ENCODE results near the gene ZFYVE16. TPM values are rescaled to one million over a fixed set of nuclear protein-coding genes. Genes with fewer than 3 reads are reported as not detected.

ZFYVE16 gene
- total and polyA plus RNA-seq, 2 of the 4 experiments (the other 2 are of a cell fraction), result 5.3 to 11.1 TPM

- dilution Hi-C loops (cut with HindIII; ENCODE audit: low sequenced_read_pairs, unreplicated experiment) (no loop called here), in situ Hi-C loops (cut with MboI; ENCODE audit: low sequenced_read_pairs) (no loop called here), intact Hi-C loops (cut with micrococcal nuclease) (loop anchor here (5.0 kb wide), 1 partner anchor 315 kb away; no protein-coding TSS in a partner anchor)
- peaks cover 4% of the 10 kb centered on the region; the same call in 1 of the 2 replicates for H4K20me1 ChIP-seq (ENCODE audit: insufficient read depth, low read length)
- peaks cover 2% of the 10 kb centered on the region; the same call in 1 of the 2 replicates for H3K36me3 ChIP-seq (ENCODE audit: control insufficient read depth, insufficient read depth, low read length)
- ATAC-seq (ENCODE audit: low read depth), result peak; percentile 69
- H3K9me1 ChIP-seq (ENCODE audit: insufficient read depth, low read length), result 0 out of 2 replicates have a peak, but pooled peaks cover 4% of the 10 kb centered on the region
- H3K56ac ChIP-seq (ENCODE audit: extremely low read depth, insufficient read depth, low read length), result peak overlapping the region; percentile 76
- H2AK5ac ChIP-seq (ENCODE audit: low read depth, low read length), result no peak overlapping the region
- ChIA-PET CTCF (interaction anchor here (0.5 to 0.6 kb wide), 3 partner anchors 43 to 69 kb away, joined by 3 to 6 read pairs (median 6); no protein-coding TSS in a partner anchor), POLR2A (ENCODE audit: unreplicated experiment) (no interaction called here)
- H2AK9ac ChIP-seq (replicated peaks; ENCODE audit: low read depth, low read length, poor library complexity), result peak overlapping the region; percentile 89
- H3K4me2 ChIP-seq (ENCODE audit: low read depth, low read length), result peak overlapping the region; percentile 59
- H2BK20ac ChIP-seq (ENCODE audit: low read depth, low read length), result 0 out of 2 replicates have a peak overlapping the region, but pooled peaks have one; percentile 32
- peaks cover 3% of the 10 kb centered on the region; the same call in 1 of the 2 replicates for H3K4me1 ChIP-seq (ENCODE audit: control insufficient read depth, insufficient read depth, low read length)
- DNase-seq, result peak; percentile 1
- 0% methylated on average over 6 of the region's 31 CpGs; no CpG with 5 or more reads in 1 of the 2 experiments for WGBS, 2 experiments (ENCODE audit: extremely low coverage in 2 of 2, insufficient read length in 1 of 2)
- H4K8ac ChIP-seq (ENCODE audit: low read depth in 2 of 2, low read length in 2 of 2), result peak overlapping the region; percentile 60 to 100
- peak overlapping the region; percentile 94 for H3K4ac ChIP-seq (ENCODE audit: low read depth, low read length)
- peak overlapping the region; percentile 75 for H3K4me3 ChIP-seq (ENCODE audit: insufficient read depth, low read depth, low read length)
- H4K91ac ChIP-seq (ENCODE audit: insufficient read depth, low read depth, low read length), result peak overlapping the region; percentile 90
- H3K27ac ChIP-seq (ENCODE audit: insufficient read depth, low read length), result peak overlapping the region; percentile 80
- no TSS peak for BruUV-seq (replicated peaks)
- peak overlapping the region; percentile 38; the same call in 1 of the 3 replicates for H2BK15ac ChIP-seq (ENCODE audit: low read depth, low read length)
- peak overlapping the region; percentile 99 for H2AFZ ChIP-seq (replicated peaks; ENCODE audit: low read length, poor library complexity)
- peak overlapping the region; percentile 87 for H2BK120ac ChIP-seq (ENCODE audit: low read depth, low read length)
- peak overlapping the region; percentile 56 for H3K18ac ChIP-seq (ENCODE audit: low read depth, low read length)
- no peaks in the 10 kb centered on the region for H3K27me3 ChIP-seq (ENCODE audit: control insufficient read depth, insufficient read depth, low read length)
- H3K9ac ChIP-seq (ENCODE audit: low read depth, low read length), result peak overlapping the region; percentile 68
- H3K9me3 ChIP-seq (ENCODE audit: control insufficient read depth, insufficient read depth, low read length), result no peaks in the 10 kb centered on the region
- peak overlapping the region; percentile 90 for H3K14ac ChIP-seq (replicated peaks; ENCODE audit: low read depth, low read length)
- H3K79me1 ChIP-seq (ENCODE audit: low read depth in 1 of 2, low read length in 2 of 2), result peaks cover 3 to 14% of the 10 kb centered on the region in 2 experiments; a peak in 2 of 4 replicates
- peak overlapping the region; percentile 92 for H2BK5ac ChIP-seq (ENCODE audit: low read depth, low read length, poor library complexity, severe bottlenecking)
- H4K5ac ChIP-seq (ENCODE audit: low read depth, low read length), result peak overlapping the region; percentile 74
- peak overlapping the region; percentile 70 for H3K23ac ChIP-seq (ENCODE audit: low read depth, low read length)
- TF ChIP-seq CTCF (conservative IDR thresholded peaks at IDR 0.05; ENCODE audit: low read depth, low read length) (no peak), MXI1 (IDR thresholded peaks at IDR 0.05; ENCODE audit: borderline replicate concordance, low read depth, low read length) (no peak), CEBPB (IDR thresholded peaks at IDR 0.05; ENCODE audit: low read depth, low read length) (no peak), MAZ (IDR thresholded peaks at IDR 0.05; ENCODE audit: borderline replicate concordance, low read depth, low read length) (no peak), RCOR1 (IDR thresholded peaks at IDR 0.05; ENCODE audit: insufficient replicate concordance, low read length) (no peak), FOS (IDR thresholded peaks at IDR 0.05; ENCODE audit: low read depth, low read length) (no peak), MAFK (IDR thresholded peaks at IDR 0.05; ENCODE audit: low read depth, low read length) (no peak), RFX5 (IDR thresholded peaks at IDR 0.05; ENCODE audit: low read depth, low read length) (no peak), NFE2L2 (IDR thresholded peaks at IDR 0.05; ENCODE audit: low read depth, low read length) (no peak), CHD1 (IDR thresholded peaks at IDR 0.05; ENCODE audit: low read depth, low read length) (no peak), RAD21 (IDR thresholded peaks at IDR 0.05; ENCODE audit: low read length) (no peak), ELK1 (IDR thresholded peaks at IDR 0.05; ENCODE audit: borderline replicate concordance, low read depth, low read length) (no peak), USF2 (IDR thresholded peaks at IDR 0.05; ENCODE audit: low read depth, low read length) (no peak), POLR2A (IDR thresholded peaks at IDR 0.05; ENCODE audit: low read depth, low read length) (no peak)
These were observed 707 bp upstream of the ZFYVE16 start for GRCh38 chr5:80406980-80407734.
